AG04450 (cell line): ENCODE data around the gene PNPT1. TPM values are rescaled to one million over a fixed set of nuclear protein-coding genes. Genes with fewer than 3 reads are reported as not detected.

Experiments used
- CTCF ChIA-PET: fragments of 300-600, 350-600 bp; formaldehyde crosslinking; extraction: SDS; loops from one replicate; lab custom pipeline; 2022; ENCODE audit warnings: antibody characterized with exemption, inconsistent platforms; lab: Charles Lee
- POLR2A ChIA-PET: fragments of 350-600 bp; formaldehyde crosslinking; extraction: SDS; loops from one replicate; lab custom pipeline; 2021; ENCODE audit warnings: antibody characterized with exemption, inconsistent platforms; lab: Yijun Ruan, JAX
- DNase-seq: peaks from one replicate; pipeline ENCODE4 v3.0.0-alpha.2; 2011; ENCODE audit warnings: low read depth, low spot score
- H3K27ac ChIP-seq: one replicate; pipeline ENCODE4 v1.5.1; 2012; ENCODE audit warnings: low read depth, low read length, control low read depth
- H3K27me3 ChIP-seq: one replicate; pipeline ENCODE4 v1.6.0; 2012; ENCODE audit warnings: low read length; ENCODE audit not compliant: control insufficient read depth, insufficient read depth
- H3K4me3 ChIP-seq: 2 replicates; pipeline ENCODE4 v1.5.1; 2011; ENCODE audit warnings: mild to moderate bottlenecking, low read depth, low read length, control low read depth
- H3K9me3 ChIP-seq: 2 replicates; pipeline ENCODE4 v1.5.1; 2012; ENCODE audit warnings: low read length; ENCODE audit not compliant: control insufficient read depth, insufficient read depth
- CTCF ChIP-seq: IDR thresholded peaks from 2 replicates; pipeline ENCODE4 v1.5.1; 2011; ENCODE audit warnings: low read depth, low read length, control low read depth, inconsistent platforms
- polyA plus RNA-seq: library from polyadenylated mRNA; depleted of rRNA; stranded (reverse); fragments of >200 nt; gene quantifications from 2 replicates; pipeline ENCODE4 v1.2.3, GENCODE V29; 2011

The PNPT1 gene
- polyA plus RNA-seq, 1 experiment = 15.9 TPM

GRCh38 chr2:55609938-55610578 is 83.6 kb downstream of the PNPT1 start:
- CTCF ChIA-PET = interaction anchor here (0.6 kb wide), 1 partner anchor 15 kb away, joined by 3 read pairs; no protein-coding TSS in a partner anchor

GRCh38 chr2:55609193-55609794 is 84.3 kb downstream of the PNPT1 start:
- DNase-seq = no peak
- no peaks in the 10 kb centered on the region for H3K27me3 ChIP-seq
- ChIA-PET POLR2A (interaction anchor here (0.6 to 0.7 kb wide), 2 partner anchors 26 to 36 kb away, joined by 4 to 5 read pairs; no protein-coding TSS in a partner anchor), CTCF (interaction anchor here (0.6 kb wide), 1 partner anchor 14 kb away, joined by 3 read pairs; no protein-coding TSS in a partner anchor)
- H3K9me3 ChIP-seq = no peaks in the 10 kb centered on the region
- no peak overlapping the region for H3K4me3 ChIP-seq
- H3K27ac ChIP-seq = no peak overlapping the region
- TF ChIP-seq CTCF = no peak

More at GRCh38 chr2:55609938-55610578, 83.6 kb downstream of the PNPT1 start:
- TF ChIP-seq CTCF = no peak
- no peaks in the 10 kb centered on the region for H3K27me3 ChIP-seq
- H3K27ac ChIP-seq = no peak overlapping the region
- H3K9me3 ChIP-seq = no peaks in the 10 kb centered on the region
- H3K4me3 ChIP-seq = no peak overlapping the region
- no peak for DNase-seq
- POLR2A ChIA-PET = no interaction called here

GRCh38 chr2:55607717-55608116 is 85.9 kb downstream of the PNPT1 start:
- CTCF ChIA-PET = no interaction called here
- Histone ChIP-seq H3K9me3 (no peaks in the 10 kb centered on the region), H3K27ac (no peak overlapping the region), H3K4me3 (no peak overlapping the region), H3K27me3 (no peaks in the 10 kb centered on the region)
- TF ChIP-seq CTCF = no peak
- no peak for DNase-seq
- POLR2A ChIA-PET = no interaction called here

GRCh38 chr2:55604027-55604565 is 89.5 kb downstream of the PNPT1 start:
- CTCF ChIA-PET = interaction anchor here (0.7 to 1.5 kb wide), 2 partner anchors 14 to 357 kb away, joined by 4 to 5 read pairs; partner anchors contain the start of gene PPP4R3B
- Histone ChIP-seq H3K27ac (peak overlapping the region; percentile 3), H3K27me3 (no peaks in the 10 kb centered on the region), H3K4me3 (no peak overlapping the region), H3K9me3 (no peaks in the 10 kb centered on the region)
- no peak for TF ChIP-seq CTCF
- POLR2A ChIA-PET = interaction anchor here (0.6 to 1.3 kb wide), 4 partner anchors 13 to 85 kb away, joined by 3 to 4 read pairs (median 3); partner anchors contain the start of genes CFAP36 and PPP4R3B
- no peak for DNase-seq

DNA sequence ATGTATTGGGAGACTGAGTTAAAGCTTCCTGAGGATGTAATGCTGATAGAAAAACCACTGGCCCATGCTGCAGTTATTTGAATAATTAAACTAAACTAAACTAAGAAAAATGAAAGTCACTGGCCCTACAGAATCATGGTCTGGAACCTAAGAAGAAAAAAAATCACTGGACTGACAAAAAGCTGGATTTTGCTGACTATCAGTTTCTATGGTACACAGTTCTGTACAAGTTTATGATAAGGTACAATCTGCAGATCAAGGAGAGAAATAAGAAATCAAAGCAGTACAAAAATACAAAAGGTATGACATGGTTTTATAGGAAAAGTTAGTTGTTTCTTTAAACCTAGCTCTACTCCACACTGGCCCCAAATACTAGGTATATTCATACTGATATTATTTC is 91.8 kb downstream of the PNPT1 start:
- ChIA-PET CTCF (no interaction called here), POLR2A (no interaction called here)
- no peak overlapping the region for H3K27ac ChIP-seq
- H3K27me3 ChIP-seq = no peaks in the 10 kb centered on the region
- no peaks in the 10 kb centered on the region for H3K9me3 ChIP-seq
- H3K4me3 ChIP-seq = no peak overlapping the region
- no peak for DNase-seq
- no peak for TF ChIP-seq CTCF
